Measurements from ENCODE around the gene ZNF821.
"Not testable (repeated sequence)": the region's sequence is repeated elsewhere in the genome, so short reads cannot be mapped to it uniquely, and the experiment has no call there.

The ZNF821 gene

DNA sequence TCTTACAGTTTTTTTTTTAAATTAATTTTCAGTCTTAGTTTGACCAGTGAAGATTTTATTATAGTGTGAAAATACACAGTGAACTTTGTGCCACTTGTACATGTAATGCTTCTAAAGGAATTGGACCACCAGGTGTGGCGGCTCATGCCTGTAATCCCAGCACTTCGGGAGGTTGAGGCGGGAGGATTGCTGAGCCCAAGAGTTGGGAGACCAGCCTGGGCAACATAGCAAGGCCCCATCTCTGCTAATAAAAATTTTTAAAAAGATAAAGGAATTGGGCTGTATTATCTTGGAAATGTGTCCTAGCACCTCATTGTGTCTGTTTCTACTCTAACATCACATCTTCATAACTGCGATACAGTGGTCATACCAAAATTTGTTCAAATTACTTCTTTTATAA is 15.2 kb upstream of the ZNF821 start:
- DNase-seq: no peak

DNA sequence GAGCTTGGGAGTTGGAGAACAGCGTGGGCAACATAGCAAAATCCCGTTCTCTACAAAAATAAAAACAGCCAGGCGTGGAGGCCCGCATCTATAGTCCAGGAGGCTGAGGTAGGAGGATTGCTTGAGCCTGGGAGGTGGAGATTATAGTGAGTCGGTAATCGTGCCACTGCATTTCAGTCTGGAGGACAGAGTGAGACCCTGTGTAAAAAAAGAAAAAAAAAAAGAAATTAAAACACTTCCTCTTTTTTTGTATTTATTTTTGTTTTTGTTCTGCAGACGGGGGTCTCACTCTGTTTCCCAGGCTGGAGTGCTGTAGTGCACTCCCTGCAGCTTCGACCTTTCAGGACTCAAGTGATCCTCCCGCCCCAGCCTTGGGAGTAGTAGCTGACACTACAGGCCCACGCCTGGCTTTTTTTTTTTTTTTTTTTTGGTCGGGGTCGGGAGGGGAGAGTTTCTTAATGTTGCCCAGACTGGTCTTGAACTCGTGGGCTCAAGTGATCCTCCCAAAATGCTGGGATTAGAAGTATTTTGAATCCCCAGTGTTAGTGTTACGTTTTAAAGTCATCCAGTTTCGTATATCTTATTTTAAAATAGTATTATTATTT is 12.9 kb upstream of the ZNF821 start:
- DNase-seq: no peak

DNA sequence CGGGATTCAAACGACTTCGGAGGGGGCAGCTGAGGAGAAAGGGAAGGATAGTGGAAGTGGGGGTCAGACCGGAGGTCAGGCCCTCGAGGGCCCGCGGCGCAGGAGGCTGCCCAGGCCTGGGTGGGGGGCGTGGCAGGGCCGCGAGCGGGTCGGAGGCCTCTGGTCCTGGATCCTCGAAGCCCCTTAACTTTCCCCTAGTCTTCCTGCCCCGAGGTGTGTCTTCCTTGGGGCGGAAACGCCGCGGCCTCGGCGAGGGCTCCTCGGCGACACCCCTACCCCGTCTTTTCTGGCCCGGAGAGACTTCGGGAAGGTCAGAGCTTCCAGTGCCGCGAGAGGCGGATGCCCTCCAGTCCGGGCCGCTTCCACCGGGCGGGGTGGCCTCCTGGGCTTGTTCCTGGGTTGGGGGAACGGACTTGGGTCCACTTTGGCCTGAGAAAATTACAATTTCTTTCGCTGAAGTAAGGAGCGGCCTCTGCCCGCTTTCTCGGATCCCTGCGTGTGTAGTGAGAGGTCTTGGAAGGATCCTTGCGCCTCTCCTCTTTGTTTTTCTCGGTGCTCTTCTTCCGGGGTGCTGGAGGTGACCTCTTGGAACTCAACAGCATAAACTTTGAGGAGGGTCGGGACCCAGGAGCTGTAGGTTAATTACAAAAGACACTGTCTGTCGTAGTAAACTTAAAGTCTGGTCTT is 11.8 kb upstream of the ZNF821 start:
- DNase-seq: peak in 1 of 5 donors; percentile 27

- DNase-seq: peak; percentile 94 to 98 (median 96)
These were observed 11.1 kb upstream of the ZNF821 start, which contains the start of gene IST1 for GRCh38 chr16:71894921-71895678. Gene IST1 (plus strand): TSS chr16:71895531. CDS start chr16:71915641, 20,110 bp downstream.

GRCh38 chr16:71894229-71894920 is 10.4 kb upstream of the ZNF821 start:
- DNase-seq: peak in 3 of 5 donors; percentile 17 to 42 (median 21)

DNA sequence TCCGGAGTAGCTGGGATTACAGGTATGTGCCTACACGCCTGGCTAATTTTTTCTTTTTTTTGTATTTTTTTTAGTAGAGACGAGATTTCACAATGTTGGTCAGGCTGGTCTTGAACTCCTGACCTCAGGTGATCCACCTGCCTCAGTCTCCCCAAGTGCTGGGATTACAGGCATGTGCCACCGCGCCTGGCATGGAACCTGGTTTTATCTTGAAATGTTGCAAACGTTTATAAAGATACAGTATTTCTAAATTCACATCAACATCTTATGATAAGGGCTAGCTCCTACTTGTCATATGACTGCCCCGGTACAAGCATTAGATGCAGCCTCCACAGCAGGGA is 9.9 kb upstream of the ZNF821 start:
- no peak for DNase-seq

DNA sequence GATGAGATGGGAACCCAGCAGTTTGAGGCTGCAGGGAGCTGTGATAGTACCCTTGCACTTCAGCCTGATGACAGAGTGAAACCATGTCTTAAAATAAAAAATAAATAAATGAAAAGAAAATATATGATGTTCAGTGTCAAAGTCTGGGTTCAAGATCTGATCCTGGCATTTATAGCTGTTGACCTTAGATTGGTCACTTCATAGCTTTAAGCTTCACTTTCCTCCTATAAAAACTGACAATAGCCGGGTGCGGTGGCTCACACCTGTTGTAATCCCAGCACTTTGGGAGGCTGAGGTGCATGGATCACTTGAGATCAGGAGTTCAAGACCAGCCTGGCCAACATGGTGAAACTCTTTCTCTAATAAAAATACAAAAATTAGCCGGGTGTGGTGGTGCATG is 5.2 kb upstream of the ZNF821 start:
- DNase-seq: no peak

GRCh38 chr16:71885261-71885650 is 1.3 kb upstream of the ZNF821 start:
- DNase-seq: no peak

- peak; percentile 10 to 61 (median 47) for DNase-seq
These were observed 674 bp downstream of the ZNF821 start for GRCh38 chr16:71883168-71883848.

DNA sequence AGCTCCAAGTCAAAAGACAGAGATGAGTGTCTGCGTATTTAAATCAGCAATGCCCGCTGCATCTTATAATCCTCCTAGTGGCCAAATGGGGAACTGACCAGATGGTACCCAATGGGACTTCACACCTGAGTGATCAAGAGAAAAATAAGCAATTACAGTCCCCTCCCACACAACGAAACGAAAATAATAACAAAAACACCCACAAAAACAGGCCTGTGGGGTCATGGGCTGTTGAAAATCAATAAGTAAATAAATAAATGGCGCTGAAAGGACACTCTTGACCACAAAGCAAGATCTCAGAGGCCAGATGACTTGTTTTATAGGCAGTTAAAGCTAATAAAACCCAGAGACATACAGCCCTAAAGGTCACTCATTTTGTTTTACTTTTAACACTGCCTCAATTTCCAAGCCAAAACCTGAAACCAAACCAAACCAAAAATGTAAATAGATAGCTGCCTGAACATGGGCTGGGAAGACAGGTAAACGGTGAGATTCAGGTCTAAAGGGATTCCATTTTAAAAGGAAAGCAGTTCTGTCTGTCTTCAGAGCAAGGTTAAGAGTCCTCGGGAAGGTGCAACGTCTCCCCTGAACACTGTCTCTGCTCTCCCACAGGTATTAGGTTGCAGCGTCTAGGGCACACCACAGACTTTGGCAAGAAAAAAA is 1.3 kb downstream of the ZNF821 start:
- DNase-seq: peak; percentile 42 to 84 (median 71)

GRCh38 chr16:71880176-71880575 is 3.8 kb downstream of the ZNF821 start:
- DNase-seq: no peak

- no peak for DNase-seq
These were observed 5.1 kb downstream of the ZNF821 start for GRCh38 chr16:71878911-71879310.

GRCh38 chr16:71873199-71873598 is 10.8 kb downstream of the ZNF821 start:
- DNase-seq: no peak

GRCh38 chr16:71870818-71871217 is 13.2 kb downstream of the ZNF821 start:
- DNase-seq: peak in 1 of 5 donors; percentile 14

GRCh38 chr16:71869089-71869488 is 14.9 kb downstream of the ZNF821 start:
- no peak for DNase-seq

DNA sequence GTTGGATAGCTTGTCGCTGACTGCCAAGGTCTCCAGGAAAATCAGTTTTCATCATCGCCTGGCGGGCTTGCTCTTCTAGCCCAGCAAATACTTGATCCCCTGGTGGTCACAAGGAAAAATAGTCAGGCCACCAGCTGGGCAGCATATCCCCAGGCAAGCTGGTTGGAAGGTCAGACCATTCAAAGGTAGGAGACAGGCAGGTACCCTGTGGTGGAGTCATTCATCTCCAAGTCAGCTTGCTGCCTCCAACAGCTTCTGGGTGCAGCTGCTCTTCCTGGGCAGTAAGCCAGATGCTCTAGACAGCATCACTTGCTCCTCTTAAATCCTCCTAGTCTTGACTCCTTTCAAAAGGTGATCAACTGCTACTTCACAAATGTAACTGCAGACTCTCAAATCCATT is 16.0 kb downstream of the ZNF821 start:
- no peak for DNase-seq

DNA sequence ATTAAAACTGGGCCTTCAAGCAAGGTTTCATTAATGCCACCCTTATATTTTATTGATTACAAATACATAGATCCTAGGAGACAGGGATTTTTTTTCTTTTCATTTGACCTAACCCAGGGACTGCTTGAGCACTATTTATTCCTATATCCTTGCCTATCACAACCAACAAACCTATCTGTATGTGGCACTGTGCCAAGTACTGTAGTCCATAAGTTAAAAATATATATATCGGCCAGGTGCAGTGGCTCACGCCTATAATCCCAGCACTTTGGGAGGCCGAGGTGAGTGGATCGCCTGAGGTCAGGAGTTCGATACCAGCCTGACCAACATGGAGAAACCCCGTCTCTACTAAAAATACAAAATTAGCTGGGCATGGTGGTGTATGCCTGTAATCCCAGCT is 16.8 kb downstream of the ZNF821 start:
- DNase-seq: not testable (repeated sequence)

DNA sequence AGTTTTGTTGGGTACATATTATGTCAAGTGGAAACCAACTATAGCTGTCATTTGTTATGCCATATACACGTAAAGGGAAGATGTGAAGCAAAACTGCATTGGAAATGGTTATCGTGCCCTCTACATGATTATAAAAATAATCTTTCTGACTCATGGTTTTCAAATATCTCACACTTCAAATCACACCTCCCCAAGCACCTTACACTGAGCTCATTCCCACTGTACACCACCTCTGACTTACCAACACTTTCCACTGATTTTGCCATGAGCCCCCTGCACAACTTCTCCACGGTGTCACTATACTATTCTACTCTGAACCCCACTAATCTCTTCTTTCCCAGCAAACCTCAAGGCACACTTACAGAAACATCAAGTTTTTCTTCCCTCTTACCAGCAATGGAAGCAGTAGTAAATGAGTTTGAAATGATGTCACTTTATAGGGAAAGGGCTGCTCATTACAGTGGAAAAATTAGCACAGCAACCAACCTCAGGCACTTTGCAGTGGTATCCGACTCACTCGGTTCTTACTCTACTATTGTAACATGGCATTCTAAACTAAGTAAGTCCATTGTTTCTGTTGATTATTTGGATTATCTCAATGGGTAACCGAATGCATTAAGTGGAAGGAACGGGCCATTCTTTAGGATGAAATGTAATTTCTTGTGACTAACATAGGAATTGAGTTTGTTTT is 18.7 kb downstream of the ZNF821 start:
- DNase-seq: no peak

- DNase-seq: no peak
These were observed 20.0 kb downstream of the ZNF821 start for GRCh38 chr16:71863995-71864394.

DNA sequence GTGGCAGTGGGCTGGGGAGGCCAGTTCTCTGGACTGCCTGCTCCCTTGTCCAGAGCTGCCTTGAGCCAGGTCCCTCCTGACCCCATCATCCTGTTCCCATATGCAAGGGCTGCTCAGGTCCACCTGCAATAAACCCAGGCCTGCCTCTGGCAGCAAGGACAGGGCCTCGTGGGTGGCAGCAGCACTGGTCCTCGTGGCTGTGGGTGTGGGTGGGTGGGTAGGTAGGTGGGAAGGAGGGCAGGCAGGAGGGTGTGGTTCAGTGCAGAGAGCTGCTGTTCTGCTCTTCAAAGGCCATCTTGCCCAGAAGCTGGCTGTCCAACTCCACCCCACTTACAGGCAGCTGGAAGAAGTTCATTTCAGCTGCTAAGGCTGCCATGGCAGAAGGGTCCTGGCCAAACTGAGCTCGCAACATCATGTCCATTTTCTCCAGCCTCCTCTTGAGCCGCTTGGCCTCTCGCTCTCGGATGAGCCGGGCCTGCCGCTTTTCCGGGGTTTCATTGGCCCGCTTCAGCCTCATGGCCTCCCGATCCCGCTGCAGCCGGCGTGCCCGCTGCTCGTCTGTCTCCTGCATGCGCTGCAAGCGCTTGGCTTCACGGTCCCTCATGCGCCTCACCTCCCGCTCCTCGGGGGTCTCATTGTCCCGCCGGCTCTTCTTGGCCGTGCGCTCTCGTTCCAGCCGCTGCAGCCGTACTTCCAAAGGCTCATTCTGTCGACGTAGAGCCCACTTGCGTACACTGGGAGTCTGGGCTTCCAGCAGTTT is 24.0 kb downstream of the ZNF821 start:
- no peak for DNase-seq
